OCI-LY1 (cell line): ENCODE data around the gene GNB1L.

ENCODE experiments used
- CTCF ChIP-seq: fragments of 200-600 bp; sonication (generic), shearing (Covaris generic); IDR thresholded peaks from 2 replicates; pipeline ENCODE4 v1.5.1; 2017; ENCODE audit warnings: mild to moderate bottlenecking, antibody characterized with exemption, low read length, moderate library complexity, mixed read lengths
- EZH2 ChIP-seq: fragments of 200-600 bp; sonication (generic), shearing (Covaris generic); IDR thresholded peaks from 2 replicates; pipeline ENCODE4 v1.8.0; 2017; ENCODE audit warnings: borderline replicate concordance, mixed run types, mild to moderate bottlenecking, antibody characterized with exemption, low read length, moderate library complexity, mixed read lengths

GRCh38 chr22:19854778-19855503, at the start of gene GNB1L, which contains the start of gene RTL10:
- TF ChIP-seq CTCF (no peak), EZH2 (no peak)
